ENCODE measurements around the gene FAM187B.
A peak's percentile ranks its signal among the peaks of the same experiment; 100 is the strongest.

Gene FAM187B

DNA sequence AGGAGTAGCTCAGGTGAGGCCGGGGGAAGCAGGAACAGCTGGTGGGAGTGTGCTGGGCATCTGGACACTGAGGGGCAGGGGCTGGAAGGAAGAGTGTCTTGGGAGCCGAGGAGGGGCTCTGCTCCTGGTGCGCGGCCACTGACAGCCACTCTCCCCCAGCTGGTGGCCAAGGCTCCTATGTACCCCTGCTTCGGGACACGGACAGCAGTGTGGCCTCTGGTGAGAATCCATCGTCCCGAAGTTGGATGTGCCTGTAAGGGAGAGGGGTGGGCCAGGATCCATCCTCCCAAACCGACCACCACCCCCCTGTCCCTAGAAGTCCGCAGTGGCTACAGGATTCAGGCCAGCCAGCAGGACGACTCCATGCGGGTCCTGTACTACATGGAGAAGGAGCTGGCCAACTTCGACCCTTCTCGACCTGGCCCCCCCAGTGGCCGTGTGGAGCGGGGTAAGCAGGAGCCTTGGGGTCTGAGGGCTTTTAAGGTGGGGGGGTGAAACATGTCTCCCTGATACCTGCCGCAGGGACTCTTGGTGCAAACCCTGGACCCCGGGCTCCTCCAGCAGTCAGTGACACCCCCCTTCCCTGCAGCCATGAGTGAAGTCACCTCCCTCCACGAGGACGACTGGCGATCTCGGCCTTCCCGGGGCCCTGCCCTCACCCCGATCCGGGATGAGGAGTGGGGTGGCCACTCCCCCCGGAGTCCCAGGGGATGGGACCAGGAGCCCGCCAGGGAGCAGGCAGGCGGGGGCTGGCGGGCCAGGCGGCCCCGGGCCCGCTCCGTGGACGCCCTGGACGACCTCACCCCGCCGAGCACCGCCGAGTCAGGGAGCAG is 38.2 kb upstream of the FAM187B start:
- peaks cover 24% of the 10 kb centered on the region for H3K36me3 Mint-ChIP-seq (ENCODE audit: low read depth)
- DNase-seq (ENCODE audit: low spot score), result no peak
- peaks cover 13% of the 10 kb centered on the region for H3K4me1 Mint-ChIP-seq (ENCODE audit: low read depth)
- H3K9me3 Mint-ChIP-seq, result no peaks in the 10 kb centered on the region
- H3K4me3 Mint-ChIP-seq, result peak overlapping the region; percentile 95
- H3K27me3 Mint-ChIP-seq (ENCODE audit: low read depth), result no peaks in the 10 kb centered on the region
- H3K27ac Mint-ChIP-seq, result peak overlapping the region; percentile 97

DNA sequence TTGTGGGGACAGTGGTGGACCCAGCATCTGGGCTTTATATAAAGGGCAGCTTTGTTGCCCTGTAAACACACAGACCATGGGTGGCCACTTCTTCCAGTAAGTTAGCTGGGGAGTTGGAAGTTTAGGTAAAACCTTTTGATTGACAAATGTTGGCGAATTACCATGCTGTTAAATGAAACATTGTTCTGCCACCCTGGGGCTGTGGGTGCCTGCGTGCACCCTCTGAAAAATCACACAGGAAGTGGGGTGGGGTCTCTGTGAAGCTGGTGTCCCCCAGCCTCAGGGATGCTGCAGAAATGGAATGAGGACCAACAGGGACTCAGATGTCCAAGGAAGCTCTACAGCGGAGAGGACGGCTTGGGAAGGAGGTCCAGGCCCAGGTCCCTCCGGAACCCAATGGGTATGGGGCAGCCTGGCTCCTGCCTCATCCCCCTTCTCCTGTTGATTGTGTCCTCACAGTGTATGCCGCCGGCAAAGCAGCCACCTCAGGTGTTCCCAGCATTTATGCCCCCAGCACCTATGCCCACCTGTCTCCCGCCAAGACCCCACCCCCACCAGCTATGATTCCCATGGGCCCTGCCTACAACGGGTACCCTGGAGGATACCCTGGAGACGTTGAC is 37.5 kb upstream of the FAM187B start:
- H3K27ac Mint-ChIP-seq, result peak overlapping the region; percentile 82
- peak overlapping the region; percentile 79 for H3K4me3 Mint-ChIP-seq
- no peaks in the 10 kb centered on the region for H3K27me3 Mint-ChIP-seq (ENCODE audit: low read depth)
- peaks cover 13% of the 10 kb centered on the region for H3K4me1 Mint-ChIP-seq (ENCODE audit: low read depth)
- H3K36me3 Mint-ChIP-seq (ENCODE audit: low read depth), result peaks cover 17% of the 10 kb centered on the region
- no peak for DNase-seq (ENCODE audit: low spot score)
- no peaks in the 10 kb centered on the region for H3K9me3 Mint-ChIP-seq

DNA sequence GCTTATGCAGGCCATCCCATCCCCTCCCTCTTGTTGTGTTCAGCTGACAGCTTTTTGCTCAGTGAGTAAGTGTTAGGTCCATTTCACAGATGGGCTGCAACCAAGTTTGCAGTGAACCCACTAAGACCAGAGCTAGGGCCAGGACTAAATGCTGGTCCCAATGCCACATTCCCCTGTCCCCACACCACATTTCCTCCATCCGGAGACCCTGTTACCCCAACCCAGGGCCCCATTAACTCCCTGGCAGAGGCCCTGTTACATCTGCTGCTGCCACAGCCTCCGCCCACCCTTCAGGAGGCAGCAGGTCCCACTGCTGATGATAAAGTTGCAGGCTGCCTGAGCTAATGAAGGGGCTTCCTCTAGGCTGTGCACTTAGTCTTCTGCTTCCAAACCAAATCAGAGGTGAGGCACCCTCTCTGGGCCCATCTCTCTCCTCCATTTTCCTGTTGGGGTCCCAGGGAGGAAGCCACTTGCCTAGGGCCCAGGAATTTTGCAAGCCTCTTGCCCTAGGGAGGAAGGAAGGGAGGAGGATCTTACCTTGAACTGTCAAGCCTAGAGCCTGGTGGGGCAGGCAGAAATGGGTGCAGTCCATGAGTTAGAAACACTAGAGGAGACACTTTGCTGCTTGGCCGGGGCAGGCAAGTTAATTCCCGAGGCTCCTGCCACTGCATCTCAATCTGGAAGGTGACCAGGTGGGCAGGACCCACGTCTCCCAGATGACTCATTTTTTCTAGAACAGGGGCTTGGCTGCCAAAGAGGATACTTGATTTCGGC is 36.8 kb upstream of the FAM187B start:
- Mint-ChIP-seq H3K36me3 (ENCODE audit: low read depth) (peaks cover 11% of the 10 kb centered on the region), H3K27ac (peak overlapping the region; percentile 58), H3K4me1 (ENCODE audit: low read depth) (peaks cover 13% of the 10 kb centered on the region), H3K9me3 (no peaks in the 10 kb centered on the region), H3K27me3 (ENCODE audit: low read depth) (no peaks in the 10 kb centered on the region), H3K4me3 (peak overlapping the region; percentile 79)
- no peak for DNase-seq (ENCODE audit: low spot score)

DNA sequence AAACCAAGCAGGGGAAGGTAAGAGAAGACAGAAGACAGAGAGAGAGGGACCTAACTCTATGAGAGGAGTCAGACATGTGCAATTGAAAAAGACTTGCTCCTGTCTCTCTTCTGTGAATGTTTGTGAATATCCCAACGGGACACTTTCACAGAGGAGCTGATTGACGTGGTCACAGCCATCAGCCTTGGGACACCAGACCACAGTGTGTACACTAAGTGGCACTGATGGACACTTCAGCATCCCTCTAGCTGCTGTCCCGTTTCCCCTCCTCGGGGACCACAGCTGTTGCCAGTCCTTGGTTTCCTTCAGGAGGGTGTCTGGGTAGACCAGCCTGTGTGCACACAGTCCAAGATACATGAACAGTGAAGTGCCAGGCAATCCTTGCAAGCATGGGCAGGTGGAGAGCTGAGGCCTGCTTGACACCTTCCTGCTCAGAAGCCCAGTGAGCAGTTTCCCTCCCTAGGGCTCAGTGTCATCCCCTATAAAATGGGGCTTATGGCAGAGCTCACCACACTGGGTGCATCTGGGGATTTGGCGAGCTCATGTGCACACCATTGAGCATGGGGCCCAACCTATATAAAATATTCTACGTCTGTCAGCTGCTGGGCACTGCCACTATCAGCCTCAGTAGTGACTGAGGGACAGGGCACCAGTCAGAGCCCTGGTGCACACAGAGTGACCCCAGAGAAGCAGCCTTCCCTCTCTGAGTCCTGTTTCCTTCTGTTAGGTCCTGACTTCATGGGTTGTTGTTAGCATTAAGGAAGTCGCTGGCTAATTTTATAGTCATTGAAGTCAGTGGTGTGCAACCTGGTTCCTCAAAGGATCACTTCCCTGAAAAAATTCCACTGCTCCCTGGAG is 36.0 kb upstream of the FAM187B start:
- Mint-ChIP-seq H3K4me3 (no peak overlapping the region), H3K27ac (no peak overlapping the region), H3K27me3 (ENCODE audit: low read depth) (no peaks in the 10 kb centered on the region), H3K36me3 (ENCODE audit: low read depth) (peaks cover 9% of the 10 kb centered on the region), H3K9me3 (no peaks in the 10 kb centered on the region), H3K4me1 (ENCODE audit: low read depth) (peaks cover 13% of the 10 kb centered on the region)
- no peak for DNase-seq (ENCODE audit: low spot score)

DNA sequence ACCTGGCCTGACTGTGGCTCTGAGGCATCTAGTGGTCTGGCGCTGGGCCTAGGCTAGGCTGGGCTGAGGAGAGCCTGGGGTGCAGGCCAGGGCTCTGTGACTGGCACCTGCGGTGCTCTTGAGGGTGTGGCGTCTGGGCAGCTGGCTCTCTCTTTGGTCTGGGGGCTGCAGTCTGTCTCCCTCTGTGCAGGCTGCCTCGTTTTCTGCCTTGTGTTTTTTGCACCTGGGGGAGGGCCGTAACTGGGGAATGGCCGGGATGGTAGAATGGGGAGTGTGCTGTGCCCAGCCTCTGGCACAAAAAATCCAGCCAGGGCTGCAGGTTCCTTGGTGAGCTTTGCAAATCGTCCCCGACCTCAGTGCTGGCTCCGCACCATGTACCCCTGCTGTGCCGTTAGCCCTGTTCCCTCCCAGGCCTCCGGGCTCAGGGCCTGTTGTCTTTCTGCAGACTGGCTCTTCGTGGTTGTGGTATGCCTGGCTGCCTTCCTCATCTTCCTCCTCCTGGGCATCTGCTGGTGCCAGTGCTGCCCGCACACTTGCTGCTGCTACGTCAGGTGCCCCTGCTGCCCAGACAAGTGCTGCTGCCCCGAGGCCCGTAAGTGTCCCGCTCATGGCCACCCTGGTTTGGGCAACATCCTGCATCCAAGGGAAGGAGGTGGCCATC is 33.7 kb upstream of the FAM187B start:
- Mint-ChIP-seq H3K4me1 (ENCODE audit: low read depth) (peaks cover 11% of the 10 kb centered on the region), H3K9me3 (no peaks in the 10 kb centered on the region), H3K36me3 (ENCODE audit: low read depth) (peaks cover 7% of the 10 kb centered on the region), H3K27ac (no peak overlapping the region), H3K27me3 (ENCODE audit: low read depth) (no peaks in the 10 kb centered on the region), H3K4me3 (no peak overlapping the region)
- DNase-seq (ENCODE audit: low spot score), result no peak

DNA sequence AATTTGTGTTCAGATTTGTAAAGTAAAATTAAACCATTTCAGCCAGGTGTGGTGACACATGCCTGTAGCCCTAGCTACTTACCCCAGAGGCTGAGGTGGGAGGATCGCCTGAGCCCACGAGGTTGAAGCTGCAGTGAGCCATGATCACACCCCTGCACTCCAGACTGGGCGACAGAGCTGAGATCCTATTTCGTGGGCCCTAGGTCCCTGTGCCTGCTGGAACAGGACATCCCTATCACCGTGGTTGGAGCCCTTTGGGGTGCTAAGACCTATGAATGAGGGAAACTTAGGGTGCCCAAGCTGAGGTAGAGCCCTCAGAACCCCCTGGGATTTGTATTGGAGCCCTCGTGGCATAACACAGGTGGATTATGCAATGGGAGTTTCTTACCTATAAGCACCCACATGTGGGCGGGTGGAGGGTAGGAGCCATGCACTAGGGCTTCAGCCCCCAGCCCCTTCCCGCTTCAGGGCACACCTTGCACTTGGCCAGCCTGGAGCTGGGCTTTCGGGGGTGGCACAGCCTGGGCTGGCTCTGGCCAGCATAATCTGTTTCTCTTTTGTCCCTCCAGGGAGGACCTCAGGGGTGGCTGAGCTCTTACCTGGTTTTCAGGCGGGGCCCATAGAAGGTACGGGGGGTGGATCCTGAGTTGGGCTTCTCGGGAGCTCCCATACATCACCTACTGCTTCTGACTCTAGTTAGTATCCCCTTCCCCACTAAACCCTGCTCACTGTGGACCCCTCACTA is 33.0 kb upstream of the FAM187B start:
- DNase-seq (ENCODE audit: low spot score), result no peak
- peaks cover 11% of the 10 kb centered on the region for H3K4me1 Mint-ChIP-seq (ENCODE audit: low read depth)
- H3K27ac Mint-ChIP-seq, result no peak overlapping the region
- no peak overlapping the region for H3K4me3 Mint-ChIP-seq
- no peaks in the 10 kb centered on the region for H3K9me3 Mint-ChIP-seq
- H3K27me3 Mint-ChIP-seq (ENCODE audit: low read depth), result no peaks in the 10 kb centered on the region
- peaks cover 7% of the 10 kb centered on the region for H3K36me3 Mint-ChIP-seq (ENCODE audit: low read depth)

DNA sequence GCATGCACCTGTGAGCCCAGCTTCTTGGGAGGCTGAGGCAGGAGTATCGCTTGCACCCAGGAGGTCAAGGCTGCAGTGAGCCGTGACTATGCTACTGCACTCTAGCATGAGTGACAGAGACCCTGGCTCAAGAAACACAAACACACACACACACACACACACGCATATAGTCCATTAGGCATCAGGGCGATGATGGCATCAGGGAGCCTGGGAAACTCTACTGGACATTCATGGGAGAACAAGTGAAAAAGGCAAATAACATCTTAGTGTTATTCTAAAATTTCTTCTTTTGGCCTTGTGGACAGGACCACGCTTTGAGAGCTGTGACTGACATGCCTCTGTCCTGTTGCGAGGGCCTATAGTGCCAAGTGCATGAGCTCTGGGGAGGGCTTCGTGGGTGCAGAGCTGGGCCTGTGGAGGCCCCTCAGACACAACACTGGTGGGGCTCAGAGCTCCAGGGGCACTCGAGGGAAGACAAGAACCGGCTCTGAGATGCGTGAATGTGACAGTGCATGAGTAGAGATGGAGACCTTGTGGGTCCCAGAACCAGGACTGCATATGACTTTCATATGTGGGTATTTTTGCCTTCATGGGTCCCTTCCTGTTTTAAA is 32.3 kb upstream of the FAM187B start:
- Mint-ChIP-seq H3K4me3 (no peak overlapping the region), H3K27ac (no peak overlapping the region)

DNA sequence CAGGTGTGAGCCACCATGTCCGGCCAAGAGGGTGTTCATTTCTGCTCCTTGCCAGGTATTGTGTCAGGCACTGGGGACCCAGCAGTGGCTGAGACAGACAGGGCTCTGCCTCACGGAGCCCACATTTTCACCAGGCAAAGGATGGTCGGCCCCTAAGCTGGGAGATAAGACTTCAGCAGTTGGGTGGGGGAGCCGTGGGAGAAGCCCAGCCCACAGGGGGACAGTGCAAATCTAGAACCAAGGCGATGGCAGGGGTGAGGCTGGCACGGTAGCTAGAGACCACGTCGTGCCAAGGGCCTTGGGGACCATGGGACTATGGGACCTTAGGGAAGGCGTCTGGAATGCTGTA is 28.5 kb upstream of the FAM187B start:
- Mint-ChIP-seq H3K27me3 (ENCODE audit: low read depth) (no peaks in the 10 kb centered on the region), H3K36me3 (ENCODE audit: low read depth) (no peaks in the 10 kb centered on the region), H3K4me1 (ENCODE audit: low read depth) (no peaks in the 10 kb centered on the region), H3K27ac (no peak overlapping the region), H3K9me3 (no peaks in the 10 kb centered on the region), H3K4me3 (no peak overlapping the region)
- DNase-seq (ENCODE audit: low spot score), result no peak

More for the DNA sequence above, 32.3 kb upstream of the FAM187B start:
- peaks cover 8% of the 10 kb centered on the region for H3K4me1 Mint-ChIP-seq (ENCODE audit: low read depth)
- H3K36me3 Mint-ChIP-seq (ENCODE audit: low read depth), result peaks cover 5% of the 10 kb centered on the region
- H3K9me3 Mint-ChIP-seq, result no peaks in the 10 kb centered on the region
- no peak for DNase-seq (ENCODE audit: low spot score)
- no peaks in the 10 kb centered on the region for H3K27me3 Mint-ChIP-seq (ENCODE audit: low read depth)

DNA sequence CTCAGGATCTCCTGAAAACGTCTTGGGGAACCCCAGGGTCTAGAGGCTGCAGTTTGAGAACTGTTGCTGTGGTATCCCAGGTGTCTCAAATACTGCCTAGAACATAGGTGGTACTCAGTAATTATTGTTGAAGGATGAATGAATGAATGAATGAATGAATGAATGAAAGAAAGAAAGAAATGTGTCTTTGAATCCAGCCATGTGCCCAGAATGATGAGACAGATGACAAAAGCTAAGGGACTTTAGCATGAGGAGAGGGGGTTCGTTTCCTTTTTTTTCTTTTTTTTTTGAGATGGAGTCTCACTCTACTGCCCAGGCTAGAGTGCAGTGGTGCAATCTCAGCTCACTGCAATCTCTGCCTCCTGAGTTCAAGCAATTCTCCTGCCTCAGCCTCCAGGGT is 28.0 kb upstream of the FAM187B start:
- no peak for DNase-seq (ENCODE audit: low spot score)
- no peak overlapping the region for H3K4me3 Mint-ChIP-seq
- H3K4me1 Mint-ChIP-seq (ENCODE audit: low read depth), result no peaks in the 10 kb centered on the region
- H3K36me3 Mint-ChIP-seq (ENCODE audit: low read depth), result no peaks in the 10 kb centered on the region
- H3K27me3 Mint-ChIP-seq (ENCODE audit: low read depth), result no peaks in the 10 kb centered on the region
- no peaks in the 10 kb centered on the region for H3K9me3 Mint-ChIP-seq
- no peak overlapping the region for H3K27ac Mint-ChIP-seq

DNA sequence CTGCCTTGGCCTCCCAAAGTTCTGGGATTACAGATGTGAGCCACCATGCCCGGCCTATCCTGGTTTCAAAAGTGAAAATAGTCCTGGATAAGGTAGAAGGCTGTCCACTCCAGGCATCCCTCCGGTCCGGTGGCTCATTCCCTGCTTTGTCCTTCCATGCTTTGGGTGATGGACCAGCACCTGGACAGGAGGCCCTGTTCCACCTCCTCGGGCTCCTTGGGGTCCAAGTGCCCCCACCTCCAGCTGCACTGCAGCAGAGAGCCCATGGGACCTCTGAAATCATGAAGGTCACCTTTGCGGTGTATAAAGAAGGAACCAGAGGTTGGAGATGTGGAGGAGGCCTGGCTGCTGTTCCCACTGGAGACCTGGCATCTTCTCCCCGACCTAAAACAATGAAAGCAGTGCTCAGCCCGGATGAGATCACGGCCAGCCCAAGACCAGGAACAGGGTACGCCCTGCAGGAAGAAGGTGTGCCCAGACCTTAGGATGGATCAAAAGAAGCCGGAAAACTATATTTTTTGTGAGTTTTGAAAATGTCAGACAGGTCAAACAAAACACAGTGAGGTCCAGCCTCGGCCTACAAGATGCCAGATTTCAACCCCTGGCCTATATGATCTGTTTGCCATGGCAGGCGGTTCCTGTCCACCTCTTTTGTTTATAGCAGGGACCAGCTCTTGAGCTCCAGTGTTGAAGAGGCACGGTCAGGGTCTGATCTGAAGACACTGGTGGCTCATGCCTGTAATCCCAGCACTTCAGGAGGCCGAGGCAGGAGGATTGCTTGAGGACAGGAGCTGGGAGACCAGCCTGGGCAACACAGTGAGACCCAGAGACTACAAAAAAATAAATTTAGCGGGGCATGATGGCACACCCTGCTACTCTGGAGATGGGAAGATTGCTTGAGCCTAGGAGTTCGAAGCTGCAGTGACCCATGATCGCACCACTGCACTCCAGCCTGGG is 26.1 kb upstream of the FAM187B start:
- Mint-ChIP-seq H3K4me1 (ENCODE audit: low read depth) (peaks cover under 1% of the 10 kb centered on the region), H3K9me3 (no peaks in the 10 kb centered on the region), H3K4me3 (no peak overlapping the region), H3K27ac (no peak overlapping the region), H3K27me3 (ENCODE audit: low read depth) (peaks cover 13% of the 10 kb centered on the region), H3K36me3 (ENCODE audit: low read depth) (no peaks in the 10 kb centered on the region)
- DNase-seq (ENCODE audit: low spot score), result no peak

DNA sequence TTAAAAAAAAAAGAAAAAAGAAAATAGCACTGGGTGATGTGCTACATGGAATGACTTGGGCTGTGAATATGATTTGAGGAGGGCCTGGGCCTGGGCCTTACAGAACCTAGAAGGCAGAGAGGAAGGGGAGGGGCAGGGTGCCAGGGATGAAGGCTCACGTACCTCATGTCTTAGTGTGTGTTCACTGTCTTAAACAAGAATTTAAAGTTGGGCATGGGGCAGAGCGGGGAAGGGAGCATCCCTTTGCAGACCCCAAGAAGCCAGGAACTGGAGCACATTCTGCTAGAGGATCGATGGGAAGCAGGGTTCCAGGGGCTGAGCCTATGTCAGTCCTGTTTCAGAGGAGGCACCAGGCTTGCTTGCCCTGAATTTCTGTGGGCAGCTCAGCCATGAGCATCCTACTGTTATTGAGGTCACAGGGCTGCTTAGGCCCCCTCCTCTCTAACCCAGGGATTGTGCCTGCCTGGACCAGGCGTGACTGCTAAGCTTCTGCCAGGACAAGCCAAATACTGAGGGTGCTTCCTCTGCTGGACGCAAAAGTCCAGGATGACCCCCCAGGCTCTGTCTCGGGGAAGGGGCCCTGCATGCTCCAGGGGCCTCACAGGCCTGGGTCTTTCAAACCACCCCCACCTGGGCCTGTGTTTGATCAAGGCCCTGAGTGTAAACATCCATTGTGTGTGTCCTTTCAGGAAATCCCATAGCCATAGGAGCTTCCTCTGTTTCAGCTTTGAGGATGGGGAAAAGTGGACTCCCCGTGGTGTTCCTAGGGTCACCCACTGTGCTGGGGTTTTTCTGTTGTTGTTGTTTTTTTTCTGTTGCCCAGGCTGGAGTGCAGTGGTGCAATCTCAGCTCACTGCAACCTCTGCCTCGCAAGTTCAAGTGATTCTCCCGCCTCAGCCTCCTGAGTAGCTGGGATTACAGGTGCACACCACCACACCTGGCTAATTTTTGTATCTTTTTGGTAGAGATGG is 25.1 kb upstream of the FAM187B start:
- DNase-seq (ENCODE audit: low spot score), result no peak
- Mint-ChIP-seq H3K27me3 (ENCODE audit: low read depth) (peaks cover 23% of the 10 kb centered on the region), H3K36me3 (ENCODE audit: low read depth) (no peaks in the 10 kb centered on the region), H3K4me3 (no peak overlapping the region), H3K4me1 (ENCODE audit: low read depth) (peaks cover 7% of the 10 kb centered on the region), H3K9me3 (no peaks in the 10 kb centered on the region), H3K27ac (no peak overlapping the region)

Data from T-helper 2 cell treated with Interferon-gamma antibody and Interleukin-4, amounts not matched to agents 5 μg/mL and 100 μg/mL, for 36 hours (primary cell).